Activated CD8-positive, alpha-beta T cell treated with anti-CD3 and anti-CD28 coated beads for 36 hours (primary cell): ENCODE measurements around the gene MYT1. TPM values are rescaled to one million over a fixed set of nuclear protein-coding genes. Genes with fewer than 3 reads are reported as not detected.

ENCODE experiments used
- ATAC-seq: fragments of 200-7000 bp; cut with Tn5 transposase; one replicate; pipeline ENCODE4 v1.10.0; 2021; ENCODE audit warnings: mild to moderate bottlenecking, moderate library complexity
- CTCF ChIA-PET: fragments of 350-600 bp; sonication (Branson Sonifier 250); formaldehyde crosslinking; loops from one replicate; lab custom pipeline; 2021; ENCODE audit warnings: antibody characterized with exemption; lab: Charles Lee
- POLR2A ChIA-PET: fragments of 350-600 bp; sonication (Branson Sonifier 250); formaldehyde crosslinking; loops from one replicate; lab custom pipeline; 2021; ENCODE audit warnings: antibody characterized with exemption; lab: Charles Lee
- DNase-seq: peaks from one replicate; pipeline ENCODE4 v3.0.0-alpha.2; 2020
- H3K27ac Mint-ChIP-seq: one replicate; pipeline ENCODE4 v1.8.0; 2021; ENCODE audit warnings: mild to moderate bottlenecking, mixed read lengths
- H3K27me3 Mint-ChIP-seq: one replicate; pipeline ENCODE4 v1.8.0; 2021; ENCODE audit warnings: mixed read lengths
- H3K36me3 Mint-ChIP-seq: one replicate; pipeline ENCODE4 v1.8.0; 2021; ENCODE audit warnings: low read depth, mixed read lengths
- H3K4me1 Mint-ChIP-seq: one replicate; pipeline ENCODE4 v1.8.0; 2021; ENCODE audit warnings: low read depth, mixed read lengths
- H3K4me3 Mint-ChIP-seq: one replicate; pipeline ENCODE4 v1.8.0; 2021; ENCODE audit warnings: mild to moderate bottlenecking, moderate library complexity, mixed read lengths
- H3K9me3 Mint-ChIP-seq: one replicate; pipeline ENCODE4 v1.8.0; 2021; ENCODE audit warnings: mixed read lengths
- CTCF ChIP-seq: fragments of 200-600 bp; IDR thresholded peaks from one replicate; pipeline ENCODE4 v1.8.0; 2022; ENCODE audit warnings: antibody characterized with exemption, mild to moderate bottlenecking
- intact Hi-C: fragments of 100-400 bp; cut with micrococcal nuclease; formaldehyde crosslinking; loops from one replicate; pipeline ENCODE4 v1.10.0; 2022
- total RNA-seq, 2 experiments: library from RNA; stranded (reverse); gene quantifications; one replicate each; pipeline ENCODE4 v1.2.3, GENCODE V29; 2021

The MYT1 gene
- total RNA-seq, 2 experiments from 2014 or later: not detected

- ATAC-seq (no peak), DNase-seq (no peak)
- Mint-ChIP-seq H3K27ac (no peak overlapping the region), H3K4me3 (no peak overlapping the region), H3K27me3 (peaks cover 14% of the 10 kb centered on the region), H3K36me3 (peaks cover 4% of the 10 kb centered on the region), H3K9me3 (no peaks in the 10 kb centered on the region), H3K4me1 (peaks cover 25% of the 10 kb centered on the region)
- intact Hi-C loops: no loop called here
- CTCF ChIA-PET: no interaction called here
- no peak for TF ChIP-seq CTCF
- POLR2A ChIA-PET: no interaction called here
Measured at GRCh38 chr20:64253443-64253842, 89.2 kb downstream of the MYT1 start.

- H3K27ac Mint-ChIP-seq: no peak overlapping the region
- ATAC-seq: no peak
- H3K4me1 Mint-ChIP-seq: peaks cover 31% of the 10 kb centered on the region
- H3K9me3 Mint-ChIP-seq: no peaks in the 10 kb centered on the region
- no peak for TF ChIP-seq CTCF
- peak overlapping the region; percentile 58 for H3K4me3 Mint-ChIP-seq
- no peak for DNase-seq
- H3K36me3 Mint-ChIP-seq: peaks cover 4% of the 10 kb centered on the region
- ChIA-PET CTCF (no interaction called here), POLR2A (no interaction called here)
- intact Hi-C loops: no loop called here
- H3K27me3 Mint-ChIP-seq: peaks cover 14% of the 10 kb centered on the region
Measured at GRCh38 chr20:64254156-64254555, 89.9 kb downstream of the MYT1 start.

GRCh38 chr20:64254571-64255360 lies 90.5 kb downstream of the MYT1 start:
- ChIA-PET POLR2A (interaction anchor here (1.1 to 1.3 kb wide), 2 partner anchors 11 to 14 kb away, joined by 3 to 5 read pairs; no protein-coding TSS in a partner anchor), CTCF (interaction anchor here (2.2 to 3.4 kb wide), 2 partner anchors 10 to 13 kb away, joined by 7 to 9 read pairs; no protein-coding TSS in a partner anchor)
- no peak for TF ChIP-seq CTCF
- Mint-ChIP-seq H3K27me3 (peaks cover 14% of the 10 kb centered on the region), H3K4me1 (peaks cover 33% of the 10 kb centered on the region), H3K9me3 (no peaks in the 10 kb centered on the region), H3K36me3 (peaks cover 4% of the 10 kb centered on the region), H3K27ac (peak overlapping the region; percentile 79), H3K4me3 (peak overlapping the region; percentile 58)
- intact Hi-C loops: no loop called here
- ATAC-seq: no peak
- DNase-seq: no peak

GRCh38 chr20:64255361-64256281 lies 91.4 kb downstream of the MYT1 start, which contains the start of gene PCMTD2:
Gene PCMTD2, plus strand, starts transcription at chr20:64255748. Its CDS starts 4,218 bp downstream, at chr20:64259966.
- ATAC-seq: peak; percentile 92
- peaks cover 7% of the 10 kb centered on the region for H3K36me3 Mint-ChIP-seq
- H3K4me3 Mint-ChIP-seq: peak within 1 kb of the TSS; percentile 82
- H3K9me3 Mint-ChIP-seq: no peaks in the 10 kb centered on the region
- peaks cover 11% of the 10 kb centered on the region for H3K27me3 Mint-ChIP-seq
- DNase-seq: peak; percentile 89
- H3K27ac Mint-ChIP-seq: peak within 1 kb of the TSS; percentile 92
- H3K4me1 Mint-ChIP-seq: peaks cover 41% of the 10 kb centered on the region
- ChIA-PET CTCF (interaction anchor here (0.7 to 4.9 kb wide), 7 partner anchors 9 to 217 kb away, joined by 3 to 45 read pairs (median 6); no protein-coding TSS in a partner anchor), POLR2A (interaction anchor here (0.6 to 1.3 kb wide), 6 partner anchors 12 to 1153 kb away, joined by 3 to 5 read pairs (median 4); no protein-coding TSS in a partner anchor)
- intact Hi-C loops: no loop called here
- no peak for TF ChIP-seq CTCF
